ENCODE results near the gene RIOX2. TPM values are rescaled to one million over a fixed set of nuclear protein-coding genes. Genes with fewer than 3 reads are reported as not detected.

Gene RIOX2
- total RNA-seq, 1 experiment from 2014 or later = 43.4 TPM

DNA sequence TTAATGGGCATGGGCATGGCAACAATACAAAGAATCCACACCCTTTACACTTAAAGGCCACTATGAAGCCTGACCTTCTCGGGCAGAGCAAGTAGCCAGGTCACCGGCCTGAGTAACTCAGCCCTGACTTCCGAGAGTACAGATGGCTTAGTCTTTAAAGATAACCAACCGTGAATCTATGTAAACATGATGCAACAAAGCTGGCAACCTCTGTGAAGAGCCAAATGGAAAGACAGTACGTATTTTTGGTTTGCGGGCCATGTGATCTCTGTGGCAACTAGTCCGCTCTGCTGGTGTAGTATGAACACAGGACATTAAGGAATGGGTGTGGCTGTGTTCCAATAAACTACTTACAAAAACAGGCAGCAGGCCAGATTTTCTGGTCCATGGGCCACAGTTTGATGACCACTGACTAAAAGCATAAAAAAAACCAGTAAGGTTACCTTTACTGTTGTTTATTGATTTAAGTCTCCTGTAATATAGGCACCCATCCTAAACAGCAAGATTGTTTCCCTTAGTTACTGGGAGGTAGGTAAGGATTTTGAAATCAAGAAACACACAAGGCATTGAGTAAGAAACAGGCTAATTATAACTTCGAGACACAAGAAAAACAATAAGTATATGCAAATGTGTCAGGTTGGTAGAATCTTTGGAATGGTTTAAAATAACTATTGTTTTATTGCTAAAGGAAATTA, 14.5 kb downstream of the RIOX2 start:
- DNase-seq (ENCODE audit: extremely low read depth, low read depth) = no peak

GRCh38 chr3:97956051-97956450, 16.2 kb downstream of the RIOX2 start:
- no peak for DNase-seq (ENCODE audit: extremely low read depth, low read depth)

DNA sequence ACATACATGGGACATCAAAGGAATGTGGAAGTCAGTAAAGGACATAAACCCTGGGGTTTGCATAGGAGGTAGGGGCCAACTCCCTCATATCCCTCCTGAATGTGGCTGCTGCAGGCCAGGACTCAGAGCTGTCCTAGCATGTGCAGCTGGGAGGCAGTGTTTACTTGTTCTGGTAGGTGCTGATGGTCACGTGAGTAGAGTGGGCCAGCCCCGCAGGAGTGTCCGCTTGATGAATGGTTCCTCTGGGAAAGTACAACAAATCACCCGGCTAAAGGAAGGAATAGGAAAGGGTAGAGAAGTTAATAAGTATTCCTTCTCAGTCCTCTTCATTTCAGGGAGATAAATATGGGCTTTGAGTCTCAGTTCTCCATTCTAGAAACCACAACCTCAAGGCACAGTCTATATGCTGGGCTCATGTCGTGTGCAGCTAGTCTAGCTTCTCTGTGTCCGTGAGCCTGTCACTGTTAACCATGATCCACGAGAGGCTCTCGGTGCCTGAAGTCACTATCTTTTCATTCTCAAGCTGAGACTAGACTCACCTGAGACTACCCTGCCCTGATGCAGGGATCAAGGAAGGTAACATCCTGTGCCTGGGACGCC, 17.9 kb downstream of the RIOX2 start:
- no peak for DNase-seq (ENCODE audit: extremely low read depth, low read depth)

GRCh38 chr3:97952872-97953271, 19.4 kb downstream of the RIOX2 start:
- no peak for DNase-seq (ENCODE audit: extremely low read depth, low read depth)

GRCh38 chr3:97952280-97952679, 20.0 kb downstream of the RIOX2 start:
- no peak for DNase-seq (ENCODE audit: extremely low read depth, low read depth)

- no peak for DNase-seq (ENCODE audit: extremely low read depth, low read depth)
Measured at GRCh38 chr3:97950360-97950759, 21.9 kb downstream of the RIOX2 start.

GRCh38 chr3:97949743-97950142, 22.5 kb downstream of the RIOX2 start:
- no peak for DNase-seq (ENCODE audit: extremely low read depth, low read depth)

- DNase-seq (ENCODE audit: extremely low read depth, low read depth) = no peak
Measured at GRCh38 chr3:97949110-97949485, 23.1 kb downstream of the RIOX2 start.

DNA sequence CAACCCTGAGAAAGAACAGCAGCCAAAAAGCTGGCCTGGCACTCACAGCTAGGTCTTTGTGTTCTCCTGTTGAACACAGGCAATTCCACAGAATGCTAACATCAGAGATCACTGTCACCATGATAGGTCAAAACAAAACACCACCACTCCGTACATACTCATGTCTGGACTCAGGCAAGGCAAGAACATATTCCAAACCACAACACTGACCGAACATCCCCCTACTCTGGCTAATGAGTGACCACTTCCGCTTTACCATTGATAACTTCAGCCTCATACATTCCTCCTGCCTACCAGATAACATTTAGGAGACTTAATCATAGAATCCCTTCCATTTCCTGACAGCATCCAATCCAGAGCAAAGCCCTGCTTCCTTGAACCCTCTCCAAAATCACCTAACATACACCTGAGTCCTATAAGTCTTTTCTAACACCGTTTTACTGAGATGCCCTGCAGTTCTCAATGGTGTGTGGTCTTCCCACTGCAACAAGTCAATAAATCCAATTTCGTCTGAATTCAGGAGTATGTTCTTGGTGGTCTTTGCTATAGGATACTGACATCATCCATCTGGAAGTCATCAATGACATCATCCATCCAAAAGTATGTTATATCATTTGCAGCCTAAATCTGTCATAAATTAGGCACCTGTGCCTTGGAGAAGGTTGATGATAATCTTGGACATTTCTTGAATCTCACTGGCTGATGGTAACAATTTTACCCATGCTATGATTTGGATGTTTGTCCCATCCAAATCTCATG, 23.7 kb downstream of the RIOX2 start:
- no peak for DNase-seq (ENCODE audit: extremely low read depth, low read depth)

DNA sequence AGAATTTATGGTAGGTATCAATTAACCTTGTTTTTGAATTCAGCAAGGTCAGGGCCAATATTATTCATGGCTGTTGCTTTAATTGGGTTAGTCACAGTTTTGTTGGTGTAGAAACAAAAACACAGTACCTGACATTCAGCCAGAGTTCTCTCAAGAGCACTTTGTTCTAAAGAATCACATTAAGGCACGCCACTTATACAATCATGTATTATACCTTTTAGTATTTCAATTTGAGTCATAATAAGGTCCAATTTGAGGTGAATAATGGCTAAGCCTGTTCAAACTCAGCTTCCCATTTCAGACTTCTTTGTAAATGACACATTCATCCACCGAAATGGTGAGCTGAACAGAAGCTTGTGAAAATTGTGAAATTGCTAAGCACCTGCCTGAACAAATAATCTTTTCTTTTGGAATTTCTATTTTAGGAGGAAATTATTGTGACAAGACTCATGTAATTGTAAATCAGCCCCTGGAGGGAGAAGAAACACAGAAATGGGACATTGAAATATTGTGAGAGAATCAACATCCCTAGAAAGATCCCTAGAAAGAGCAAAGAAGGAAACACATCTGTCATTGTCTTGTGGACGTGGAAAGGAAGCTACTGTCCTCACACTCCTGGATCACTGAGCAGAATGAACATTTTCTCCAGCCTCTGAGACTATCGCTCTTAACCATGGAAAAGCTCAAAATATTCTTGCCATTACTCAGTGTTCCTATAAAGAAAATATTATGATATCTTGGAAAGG, 29.3 kb downstream of the RIOX2 start:
- DNase-seq (ENCODE audit: extremely low read depth, low read depth) = no peak

- DNase-seq (ENCODE audit: extremely low read depth, low read depth) = peak; percentile 6
Measured at GRCh38 chr3:97940034-97940433, 32.2 kb downstream of the RIOX2 start.

DNA sequence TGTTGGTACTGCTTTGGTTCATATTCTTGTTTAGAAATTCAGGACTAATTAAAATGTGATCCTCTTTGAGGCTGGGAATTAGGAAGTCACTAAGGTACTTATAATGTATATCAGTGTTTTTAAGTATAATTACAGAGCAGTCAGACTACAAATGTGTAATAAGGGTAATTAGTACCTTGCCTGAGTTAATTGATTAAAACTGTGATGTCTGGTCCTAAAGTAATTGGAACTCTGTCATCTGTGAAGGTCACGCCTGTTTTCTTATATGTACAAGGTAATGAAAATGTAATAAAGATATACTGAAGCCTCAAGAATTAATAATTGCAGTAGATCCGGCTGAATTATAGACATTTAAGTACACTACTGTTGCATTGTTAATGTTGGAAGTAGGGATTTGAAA, 32.8 kb downstream of the RIOX2 start:
- no peak for DNase-seq (ENCODE audit: extremely low read depth, low read depth)

DNA sequence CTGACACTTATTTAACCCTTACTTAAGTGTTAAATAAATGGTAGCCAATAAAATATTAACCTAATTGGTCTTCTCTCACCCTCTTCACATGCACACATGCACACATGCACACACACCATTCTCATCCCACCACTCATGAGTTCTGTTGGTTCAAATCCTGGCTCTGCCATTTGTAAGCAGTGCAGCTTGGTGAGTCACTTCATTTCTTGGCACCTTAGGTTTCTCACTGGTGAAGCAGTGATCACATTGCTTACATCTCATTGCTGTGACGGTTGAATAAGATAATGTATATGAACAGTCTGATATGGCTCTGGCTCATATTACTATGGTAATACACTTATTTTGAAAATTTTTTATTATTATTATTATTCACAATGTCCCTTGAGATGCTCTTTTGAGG, 33.8 kb downstream of the RIOX2 start:
- DNase-seq (ENCODE audit: extremely low read depth, low read depth) = no peak

DNA sequence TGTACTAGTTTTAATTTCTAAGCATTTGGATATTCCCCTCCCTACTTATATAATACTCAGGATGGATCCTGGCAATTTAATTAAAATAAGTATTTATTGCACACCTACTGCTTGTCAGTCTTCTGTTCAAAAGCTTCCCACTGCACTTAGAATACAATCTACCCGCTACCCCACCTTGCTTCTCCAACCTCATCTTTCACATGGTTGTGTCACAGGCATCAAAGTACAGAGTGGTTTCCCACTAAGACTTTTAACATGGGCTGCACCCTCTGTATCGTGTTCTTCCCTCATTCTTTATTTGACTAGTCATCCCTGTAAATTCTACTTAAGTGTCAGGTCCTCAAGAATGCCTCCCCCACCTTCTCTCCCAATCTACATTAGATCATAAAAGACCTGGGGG, 35.0 kb downstream of the RIOX2 start:
- DNase-seq (ENCODE audit: extremely low read depth, low read depth) = no peak

DNA sequence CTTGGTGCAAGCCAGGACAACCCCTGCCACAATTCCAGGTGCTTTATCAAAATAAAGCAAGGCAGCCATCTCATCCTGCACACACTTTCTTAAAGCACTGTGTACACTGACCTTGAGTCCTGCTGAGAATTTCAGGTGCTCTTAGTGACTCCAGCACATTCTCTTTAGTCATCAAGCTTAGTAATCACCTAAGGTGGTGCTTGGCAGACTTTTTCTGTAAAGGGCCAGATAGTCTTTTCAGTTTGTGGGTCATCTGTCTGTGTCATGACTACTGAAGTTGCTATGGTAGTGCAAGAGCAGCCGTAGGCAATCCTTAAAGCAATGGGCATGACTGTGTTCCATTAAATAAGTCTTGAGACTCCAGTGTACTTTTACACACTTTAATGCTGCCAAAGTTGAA, 36.4 kb downstream of the RIOX2 start:
- DNase-seq (ENCODE audit: extremely low read depth, low read depth) = no peak

- no peak for DNase-seq (ENCODE audit: extremely low read depth, low read depth)
Measured at GRCh38 chr3:97934980-97935695, 37.1 kb downstream of the RIOX2 start.

GRCh38 chr3:97932387-97932801, 39.8 kb downstream of the RIOX2 start:
- no peak for DNase-seq (ENCODE audit: extremely low read depth, low read depth)

DNA sequence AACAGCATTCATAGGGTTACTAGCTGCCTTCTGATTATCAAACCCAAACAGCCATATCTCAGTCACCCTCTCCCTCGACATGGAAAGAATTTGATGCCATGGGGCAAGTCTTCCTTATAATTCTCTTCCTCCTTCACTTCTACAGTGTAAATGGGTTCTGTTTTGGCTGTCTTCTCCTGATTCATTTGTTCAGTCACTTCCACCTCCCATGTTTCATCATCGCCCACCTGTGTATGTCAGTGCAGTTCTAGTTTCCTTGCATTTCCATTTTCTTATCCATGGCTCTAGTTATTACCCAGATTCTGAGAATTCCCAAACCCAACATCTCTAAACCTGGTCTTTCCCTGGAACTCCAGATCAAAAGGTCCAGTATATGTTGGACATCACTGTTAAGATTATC, 41.0 kb downstream of the RIOX2 start:
- no peak for DNase-seq (ENCODE audit: extremely low read depth, low read depth)

DNA sequence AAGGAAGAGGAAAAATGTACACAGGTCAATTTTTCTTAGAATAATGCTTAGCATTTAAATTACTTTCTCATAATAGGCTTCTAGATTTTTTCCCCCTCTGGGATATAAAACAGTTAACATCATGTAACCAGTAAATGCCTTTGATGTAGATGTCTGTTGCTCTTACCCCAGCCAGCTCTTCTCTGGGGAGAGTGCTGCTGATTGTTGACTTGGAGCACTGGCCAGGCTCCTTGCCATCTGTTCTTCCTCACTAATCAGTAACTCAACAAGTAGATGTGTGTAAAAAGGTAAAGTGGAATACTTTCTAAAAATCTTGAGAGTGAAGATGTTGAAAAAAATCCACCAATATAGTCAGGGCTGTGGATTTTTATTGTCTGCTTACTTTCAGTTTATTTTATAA, 42.2 kb downstream of the RIOX2 start:
- DNase-seq (ENCODE audit: extremely low read depth, low read depth) = no peak

GRCh38 chr3:97928986-97929385, 43.2 kb downstream of the RIOX2 start:
- no peak for DNase-seq (ENCODE audit: extremely low read depth, low read depth)

- DNase-seq (ENCODE audit: extremely low read depth, low read depth) = no peak
Measured at GRCh38 chr3:97927704-97928103, 44.5 kb downstream of the RIOX2 start.
